H9 (cell line): ENCODE results near the gene FCRL5. TPM values are rescaled to one million over a fixed set of nuclear protein-coding genes. Genes with fewer than 3 reads are reported as not detected.

ENCODE experiments used
- DNase-seq: peaks from one replicate; pipeline ENCODE4 v3.0.0-alpha.2; 2017
- H2AFZ ChIP-seq: one replicate; pipeline ENCODE4 v1.6.1; 2013; ENCODE audit warnings: mild to moderate bottlenecking, low read length, control low read depth, moderate library complexity
- H2AK5ac ChIP-seq: 2 replicates; pipeline ENCODE4 v1.6.1; 2013; ENCODE audit warnings: low read length, control low read depth, mixed read lengths; ENCODE audit not compliant: insufficient read length
- H2BK120ac ChIP-seq: one replicate; pipeline ENCODE4 v1.6.1; 2013; ENCODE audit warnings: low read depth, mild to moderate bottlenecking, low read length, control low read depth, inconsistent platforms; ENCODE audit not compliant: poor library complexity, severe bottlenecking
- H2BK12ac ChIP-seq: 2 replicates; pipeline ENCODE4 v1.6.1; 2013; ENCODE audit warnings: low read length, control low read depth, mixed read lengths, low read depth; ENCODE audit not compliant: insufficient read length
- H2BK15ac ChIP-seq: 2 replicates; pipeline ENCODE4 v1.6.1; 2013; ENCODE audit warnings: low read depth, low read length, control low read depth
- H2BK20ac ChIP-seq: one replicate; pipeline ENCODE4 v1.6.1; 2013; ENCODE audit warnings: low read depth, mild to moderate bottlenecking, low read length, control low read depth, inconsistent platforms; ENCODE audit not compliant: poor library complexity, severe bottlenecking
- H2BK5ac ChIP-seq: 2 replicates; pipeline ENCODE4 v1.6.1; 2013; ENCODE audit warnings: low read length, control low read depth, mixed read lengths; ENCODE audit not compliant: insufficient read length
- H3K14ac ChIP-seq: 2 replicates; pipeline ENCODE4 v1.6.1; 2013; ENCODE audit warnings: low read length, control low read depth; ENCODE audit not compliant: insufficient read depth
- H3K18ac ChIP-seq: 2 replicates; pipeline ENCODE4 v1.6.1; 2013; ENCODE audit warnings: low read depth, mild to moderate bottlenecking, mixed read lengths, low read length, control low read depth; ENCODE audit not compliant: insufficient read length
- H3K23ac ChIP-seq: 2 replicates; pipeline ENCODE4 v1.6.1; 2013; ENCODE audit warnings: low read length, control low read depth, mixed read lengths, low read depth; ENCODE audit not compliant: insufficient read length
- H3K23me2 ChIP-seq: 2 replicates; pipeline ENCODE4 v1.6.1; 2013; ENCODE audit warnings: low read depth, mild to moderate bottlenecking, mixed read lengths, low read length, control low read depth; ENCODE audit not compliant: insufficient read length, poor library complexity, severe bottlenecking
- H3K27ac ChIP-seq: 2 replicates; pipeline ENCODE4 v1.5.1; 2013; ENCODE audit warnings: low read length, control low read depth, mixed read lengths, low read depth; ENCODE audit not compliant: insufficient read length
- H3K27me3 ChIP-seq: 2 replicates; pipeline ENCODE4 v1.6.1; 2013; ENCODE audit warnings: low read length, control low read depth, inconsistent platforms; ENCODE audit not compliant: insufficient read depth
- H3K4ac ChIP-seq: 2 replicates; pipeline ENCODE4 v1.6.1; 2013; ENCODE audit warnings: low read depth, mild to moderate bottlenecking, control low read depth, inconsistent platforms, low read length, moderate library complexity
- H3K4me1 ChIP-seq: 2 replicates; pipeline ENCODE4 v1.6.1; 2013; ENCODE audit warnings: low read length, control low read depth, inconsistent platforms; ENCODE audit not compliant: insufficient read depth
- H3K4me2 ChIP-seq: 2 replicates; pipeline ENCODE4 v1.6.1; 2013; ENCODE audit warnings: low read length, control low read depth, mixed read lengths; ENCODE audit not compliant: insufficient read length, insufficient read depth
- H3K56ac ChIP-seq: 2 replicates; pipeline ENCODE4 v1.6.1; 2013; ENCODE audit warnings: low read depth, mild to moderate bottlenecking, mixed read lengths, low read length, control low read depth; ENCODE audit not compliant: insufficient read length
- H3K79me1 ChIP-seq: 2 replicates; pipeline ENCODE4 v1.6.1; 2013; ENCODE audit warnings: low read depth, mild to moderate bottlenecking, moderate library complexity, low read length, control low read depth, inconsistent platforms; ENCODE audit not compliant: insufficient read depth, poor library complexity, severe bottlenecking
- H3K79me2 ChIP-seq: 2 replicates; pipeline ENCODE4 v1.6.1; 2013; ENCODE audit warnings: low read length, control low read depth, inconsistent platforms; ENCODE audit not compliant: insufficient read depth
- H3K9ac ChIP-seq: 2 replicates; pipeline ENCODE4 v1.6.1; 2013; ENCODE audit warnings: low read length, control low read depth, mixed read lengths; ENCODE audit not compliant: insufficient read length; ENCODE audit errors: extremely low read depth
- H3K9me3 ChIP-seq: one replicate; pipeline ENCODE4 v1.6.1; 2013; ENCODE audit warnings: low read depth, low read length, inconsistent platforms; ENCODE audit not compliant: control insufficient read depth
- H3T11ph ChIP-seq: one replicate; pipeline ENCODE4 v1.6.1; 2013; ENCODE audit warnings: mild to moderate bottlenecking, low read length, control low read depth, inconsistent platforms
- H4K20me1 ChIP-seq: one replicate; pipeline ENCODE4 v1.6.1; 2013; ENCODE audit not compliant: control insufficient read depth, insufficient read length, insufficient read depth
- H4K5ac ChIP-seq: 2 replicates; pipeline ENCODE4 v1.6.1; 2013; ENCODE audit warnings: low read depth, mild to moderate bottlenecking, mixed read lengths, low read length, control low read depth; ENCODE audit not compliant: insufficient read length
- H4K8ac ChIP-seq: replicated peaks from 2 replicates; pipeline ENCODE4 v1.6.1; 2013; ENCODE audit warnings: low read length, control low read depth, mixed read lengths, low read depth; ENCODE audit not compliant: insufficient read length
- H4K91ac ChIP-seq: 2 replicates; pipeline ENCODE4 v1.6.1; 2013; ENCODE audit warnings: low read depth, mild to moderate bottlenecking, moderate library complexity, mixed read lengths, low read length, control low read depth; ENCODE audit not compliant: insufficient read length
- H3K27ac Mint-ChIP-seq, 3 experiments: 2 replicates in 2 of 3; 3 replicates in 1 of 3; pipeline ENCODE4 v1.8.0; 2020 to 2021; ENCODE audit warnings: mixed read lengths in 3 of 3, mild to moderate bottlenecking in 1 of 3, moderate library complexity in 1 of 3
- H3K27me3 Mint-ChIP-seq: 2 replicates; pipeline ENCODE4 v1.8.0; 2021; ENCODE audit warnings: low read depth, mild to moderate bottlenecking, moderate library complexity, mixed read lengths
- H3K36me3 Mint-ChIP-seq, 3 experiments: 2 replicates in 2 of 3; 3 replicates in 1 of 3; pipeline ENCODE4 v1.8.0; 2020 to 2021; ENCODE audit warnings: low read depth in 3 of 3, mixed read lengths in 3 of 3; ENCODE audit not compliant: insufficient read depth in 1 of 3
- H3K4me1 Mint-ChIP-seq, 2 experiments: 2 replicates each; pipeline ENCODE4 v1.8.0; 2020; ENCODE audit warnings: mixed read lengths in 2 of 2
- H3K4me3 Mint-ChIP-seq, 2 experiments: 2 replicates in 1 of 2; 3 replicates in 1 of 2; pipeline ENCODE4 v1.8.0; 2020 to 2021; ENCODE audit warnings: mild to moderate bottlenecking in 2 of 2, mixed read lengths in 2 of 2, moderate library complexity in 1 of 2
- H3K9me3 Mint-ChIP-seq, 2 experiments: 2 replicates in 1 of 2; 3 replicates in 1 of 2; pipeline ENCODE4 v1.8.0; 2020; ENCODE audit warnings: mild to moderate bottlenecking in 2 of 2, mixed read lengths in 2 of 2, moderate library complexity in 1 of 2
- CTCF ChIP-seq: fragments of 200-600 bp; sonication (generic); conservative IDR thresholded peaks from 3 replicates; pipeline ENCODE4 v1.8.0; 2021; ENCODE audit warnings: antibody characterized with exemption, mild to moderate bottlenecking
- WGBS: extraction: QIAGEN DNeasy Blood & Tissue Kit; methylation state at CpG from one replicate; pipeline ENCODE4 v1.1.7; 2013; ENCODE audit warnings: missing lambda C conversion rate, low lambda C conversion rate, mixed read lengths; ENCODE audit not compliant: insufficient read length; ENCODE audit errors: extremely low coverage; 5-methylcytosine and 5-hydroxymethylcytosine counted together
- total RNA-seq: library from RNA; stranded (reverse); gene quantifications from 2 replicates; pipeline ENCODE4 v1.2.1, GENCODE V29; 2021

FCRL5 gene
- total RNA-seq, 1 experiment from 2014 or later: 0.98 TPM

- no CpG with 5 or more reads among the region's 6 CpGs for WGBS
- H3K36me3 Mint-ChIP-seq: no peaks in the 10 kb centered on the region
- no peaks in the 10 kb centered on the region for H3K9me3 Mint-ChIP-seq
Observed at GRCh38 chr1:157596384-157596783, 44.1 kb upstream of the FCRL5 start.

More at GRCh38 chr1:157596384-157596783, 44.1 kb upstream of the FCRL5 start:
- no peak for DNase-seq
- no peak overlapping the region for H2BK5ac ChIP-seq
- no peaks in the 10 kb centered on the region for H3K27me3 ChIP-seq
- no peak overlapping the region for H3K4ac ChIP-seq
- H2AFZ ChIP-seq: no peak overlapping the region
- H3K23ac ChIP-seq: no peak overlapping the region
- no peak overlapping the region for H4K8ac ChIP-seq
- no peak overlapping the region for H3K9ac ChIP-seq
- H2BK15ac ChIP-seq: no peak overlapping the region
- no peaks in the 10 kb centered on the region for H3K27me3 Mint-ChIP-seq
- no peak for TF ChIP-seq CTCF
- no peak overlapping the region for H3K4me2 ChIP-seq
- no peak overlapping the region for H3K56ac ChIP-seq
- H3T11ph ChIP-seq: no peak overlapping the region
- no peak overlapping the region for H4K91ac ChIP-seq
- H3K4me1 ChIP-seq: no peaks in the 10 kb centered on the region
- no peak overlapping the region for H3K4me3 Mint-ChIP-seq
- no peak overlapping the region for H4K5ac ChIP-seq
- H2BK20ac ChIP-seq: no peak overlapping the region
- no peaks in the 10 kb centered on the region for H3K79me1 ChIP-seq
- H2BK12ac ChIP-seq: no peak overlapping the region
- H3K9me3 ChIP-seq: no peaks in the 10 kb centered on the region
- H3K14ac ChIP-seq: no peak overlapping the region
- H3K27ac Mint-ChIP-seq: no peak overlapping the region
- no peaks in the 10 kb centered on the region for H3K79me2 ChIP-seq
- no peak overlapping the region for H3K27ac ChIP-seq
- no peak overlapping the region for H3K18ac ChIP-seq
- H2AK5ac ChIP-seq: no peak overlapping the region
- H3K4me1 Mint-ChIP-seq: peaks cover 0 to 5% of the 10 kb centered on the region in 2 experiments; a peak in 3 of 4 replicates
- H2BK120ac ChIP-seq: no peak overlapping the region
- no peaks in the 10 kb centered on the region for H4K20me1 ChIP-seq
- H3K23me2 ChIP-seq: no peaks in the 10 kb centered on the region
